HTR-8/SVneo (cell line): Measurements from ENCODE around the gene OBI1.

Experiments
- DNase-seq: peaks from one replicate; pipeline ENCODE4 v3.0.0; 2011; ENCODE audit warnings: low spot score, mixed read lengths; ENCODE audit not compliant: insufficient read length
- FAIRE-seq: peaks from 2 replicates; lab custom pipeline; 2011; peaks lifted over from hg19 to GRCh38; lab: Jason Lieb, UNC

OBI1 gene

DNA sequence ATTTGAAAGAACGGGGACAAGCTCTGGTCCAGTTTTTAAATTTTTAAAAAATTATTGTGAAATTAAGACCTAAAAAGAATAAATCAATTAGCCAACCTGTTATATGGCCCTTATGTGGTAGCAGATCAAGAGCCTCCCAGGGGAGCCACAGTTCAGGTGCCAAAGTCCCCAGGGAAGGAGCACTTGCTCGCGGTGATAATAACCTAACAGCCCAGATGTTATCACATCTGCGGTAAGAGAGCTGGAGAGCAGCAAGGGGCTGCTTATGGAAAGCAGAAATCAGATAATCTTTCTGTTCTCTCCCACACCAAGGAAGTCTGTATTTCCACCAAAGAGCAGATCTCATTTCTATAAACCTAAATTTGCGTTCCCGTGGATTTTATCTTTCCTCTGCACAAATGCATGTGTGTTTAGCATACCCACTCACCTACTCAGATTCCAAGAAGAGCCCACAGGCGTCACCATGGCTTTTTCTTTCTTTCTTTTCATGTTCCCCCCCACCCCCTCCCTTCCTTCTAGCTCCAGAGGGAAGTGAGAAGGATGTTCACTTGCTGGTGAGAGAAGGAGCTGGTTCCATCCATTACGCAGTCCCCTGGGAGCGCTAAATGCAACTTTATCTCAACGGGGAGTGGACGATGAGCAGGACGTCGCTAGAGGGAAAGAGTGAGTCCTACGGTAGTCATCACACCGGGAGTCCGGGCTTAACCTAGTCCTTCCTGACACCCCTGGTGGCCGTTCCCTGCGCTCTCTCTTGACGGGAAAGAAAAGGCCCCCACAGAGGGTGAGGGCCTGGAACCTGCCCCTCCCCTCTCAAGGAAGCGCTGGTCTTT lies 54.0 kb downstream of the OBI1 start:
- FAIRE-seq (no peak), DNase-seq (peak; percentile 10)

DNA sequence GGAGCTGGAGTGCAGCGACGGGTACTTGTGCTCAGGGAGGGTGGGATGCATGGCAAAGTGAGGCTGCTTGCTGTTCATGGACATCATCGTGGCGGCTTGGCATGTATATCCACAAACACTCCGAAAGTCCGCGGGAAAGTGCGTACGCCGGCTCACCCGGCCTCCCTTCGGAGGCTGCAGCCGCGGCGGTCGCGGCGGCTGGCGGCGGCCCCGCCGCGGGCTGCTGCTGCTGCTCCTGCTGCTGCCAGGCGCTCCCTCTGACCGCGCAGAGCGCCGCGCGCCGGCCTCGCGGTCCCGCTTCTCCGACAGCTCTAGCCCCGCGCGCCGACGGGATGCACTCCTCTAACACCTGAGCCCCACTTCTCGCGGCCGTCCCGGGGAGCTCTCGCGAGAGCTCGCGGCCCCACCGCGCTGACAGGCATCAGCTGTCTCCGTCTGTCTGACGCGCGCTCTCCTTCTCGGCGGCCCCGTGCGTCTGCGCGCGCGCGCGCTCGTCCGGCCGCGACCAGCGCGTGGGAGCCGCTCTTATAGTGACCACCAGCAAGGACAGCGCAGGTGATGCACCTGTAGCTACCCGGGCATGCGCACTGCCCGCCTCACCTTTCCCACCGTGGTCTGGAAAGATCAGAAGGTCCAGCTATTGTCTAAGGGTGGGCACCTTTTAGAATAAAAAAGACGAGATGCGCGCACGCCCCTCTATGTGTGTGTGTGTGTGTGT lies 55.6 kb downstream of the OBI1 start, which contains the start of gene POU4F1:
POU4F1 (minus strand) TSS at position 313 of the 718 bp plus-strand sequence; CDS start at position 87, 226 bp downstream.
- FAIRE-seq (no peak), DNase-seq (peak; percentile 44)

DNA sequence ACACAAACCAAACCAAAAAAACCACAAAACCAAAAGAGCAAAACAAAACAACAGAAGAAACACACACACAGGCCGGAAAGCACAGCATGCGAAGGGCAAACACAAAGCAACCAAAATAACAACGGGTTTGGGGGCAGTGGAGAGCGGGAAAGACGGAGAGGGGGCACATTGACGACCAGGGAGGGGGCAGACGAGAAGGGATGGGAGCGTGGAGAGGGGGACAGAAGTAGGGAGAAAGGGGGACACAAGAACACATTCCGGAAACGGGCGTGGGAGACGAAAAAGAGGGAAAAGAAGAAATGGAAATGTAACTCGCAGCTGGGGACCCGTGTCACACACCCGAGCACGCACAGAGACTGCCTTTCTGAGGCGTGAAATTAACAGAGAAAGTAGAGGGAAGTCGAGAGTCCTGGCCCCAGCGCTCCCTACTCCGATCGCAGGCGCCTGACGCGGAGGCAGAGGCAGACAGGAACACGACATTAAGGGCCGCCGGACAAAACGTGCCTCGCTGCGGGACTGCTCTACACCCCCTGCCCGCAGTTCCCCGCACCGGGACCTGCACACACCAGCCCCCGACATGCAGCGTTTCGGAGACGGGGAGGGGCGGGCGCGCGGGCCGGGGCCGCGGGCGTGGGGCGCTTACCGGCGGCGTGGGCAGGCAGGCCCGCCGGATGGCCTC lies 56.3 kb downstream of the OBI1 start:
- DNase-seq (no peak), FAIRE-seq (no peak)

DNA sequence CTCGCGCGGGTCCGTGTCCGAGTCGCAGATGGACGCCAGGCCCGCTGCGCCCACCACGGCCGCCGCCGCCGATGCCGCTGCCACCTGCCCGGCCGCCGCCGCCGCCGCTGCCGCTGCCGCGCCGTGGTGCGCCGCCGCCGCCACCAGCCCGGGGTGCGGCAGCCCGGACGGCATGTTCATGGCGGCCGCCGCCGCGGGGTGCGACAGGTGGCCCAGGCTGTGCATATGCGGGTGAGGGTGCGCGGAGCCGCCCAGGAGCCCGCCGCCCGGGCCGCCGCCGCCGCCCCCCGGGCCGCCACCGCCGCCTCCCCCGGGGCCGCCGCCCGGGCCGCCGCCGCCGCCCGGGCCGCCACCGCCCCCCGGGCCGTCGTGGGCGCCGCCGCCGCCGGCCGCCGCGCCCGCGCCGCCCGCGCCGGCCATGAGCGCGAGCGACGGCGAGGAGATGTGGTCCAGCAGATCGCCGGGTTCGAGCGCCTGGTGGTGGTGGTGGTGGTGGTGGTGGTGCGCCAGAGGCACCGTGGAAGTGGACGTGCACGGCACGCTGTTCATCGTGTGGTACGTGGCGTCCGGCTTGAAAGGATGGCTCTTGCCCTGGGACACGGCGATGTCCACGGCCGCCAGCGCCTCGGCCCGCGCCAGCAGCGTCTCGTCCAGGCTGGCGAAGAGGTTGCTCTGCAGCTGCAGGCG lies 56.9 kb downstream of the OBI1 start:
- FAIRE-seq = no peak
- no peak for DNase-seq

DNA sequence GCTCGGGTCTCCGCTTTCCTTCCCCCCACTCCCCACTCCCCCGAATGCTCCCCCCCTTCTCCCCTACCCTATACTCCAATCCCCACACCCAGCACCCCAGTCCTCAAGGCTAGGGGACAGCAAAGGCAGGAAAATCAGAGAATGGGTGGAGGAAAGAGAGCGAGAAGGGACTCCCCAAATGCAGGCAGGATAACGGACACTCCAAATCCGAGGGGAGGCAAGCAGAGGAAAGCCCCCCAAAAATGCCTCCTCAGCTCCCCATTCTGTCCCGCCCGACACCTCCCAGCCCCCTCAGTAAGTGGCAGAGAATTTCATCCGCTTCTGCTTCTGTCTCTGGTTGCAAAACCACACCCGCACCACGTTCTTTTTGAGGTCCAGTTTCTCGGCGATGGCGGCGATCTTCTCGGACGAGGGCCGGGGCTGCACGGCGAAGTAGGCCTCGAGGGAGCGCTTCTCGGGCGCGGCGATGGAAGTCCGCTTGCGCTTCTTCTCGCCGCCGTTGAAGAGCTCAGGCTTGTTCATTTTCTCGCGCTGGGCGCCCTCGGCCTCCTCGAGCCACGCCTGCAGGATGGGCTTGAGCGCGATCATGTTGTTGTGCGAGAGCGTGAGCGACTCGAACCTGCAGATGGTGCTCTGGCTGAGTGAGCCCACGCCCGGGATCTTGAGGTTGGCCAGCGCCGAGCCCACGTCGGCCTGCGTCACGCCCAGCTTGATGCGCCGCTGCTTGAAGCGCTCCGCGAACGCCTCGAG lies 57.7 kb downstream of the OBI1 start:
- no peak for DNase-seq
- FAIRE-seq = no peak

DNA sequence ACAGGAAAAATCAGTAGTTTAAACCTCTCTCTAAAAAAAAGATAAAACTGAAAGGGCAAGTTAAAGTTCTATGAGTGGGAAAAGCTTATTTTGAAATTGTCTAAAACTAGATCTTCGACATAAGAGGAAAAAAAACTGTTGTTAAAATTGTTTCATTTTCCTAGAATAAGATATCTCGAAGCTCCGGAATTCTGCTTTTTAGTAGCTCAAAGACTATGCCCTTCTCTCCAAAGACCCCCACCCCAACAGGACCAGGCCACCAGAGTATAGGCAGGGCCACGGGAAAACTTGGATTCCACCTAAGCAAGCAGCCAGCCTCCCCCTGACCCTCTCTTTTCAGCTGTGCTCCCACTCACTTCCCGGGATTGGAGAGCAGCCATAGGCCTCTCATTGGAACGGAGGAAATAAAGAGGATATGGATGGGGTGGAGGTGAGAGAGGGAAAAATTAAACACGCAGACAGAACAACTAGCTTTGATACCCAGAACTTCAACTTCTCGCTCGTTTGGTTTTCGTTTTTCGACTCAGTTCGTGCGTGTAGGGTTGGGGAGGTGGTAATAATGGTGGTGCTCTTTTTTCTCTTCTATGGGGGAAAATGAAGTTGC lies 58.6 kb downstream of the OBI1 start:
- FAIRE-seq = no peak

DNA sequence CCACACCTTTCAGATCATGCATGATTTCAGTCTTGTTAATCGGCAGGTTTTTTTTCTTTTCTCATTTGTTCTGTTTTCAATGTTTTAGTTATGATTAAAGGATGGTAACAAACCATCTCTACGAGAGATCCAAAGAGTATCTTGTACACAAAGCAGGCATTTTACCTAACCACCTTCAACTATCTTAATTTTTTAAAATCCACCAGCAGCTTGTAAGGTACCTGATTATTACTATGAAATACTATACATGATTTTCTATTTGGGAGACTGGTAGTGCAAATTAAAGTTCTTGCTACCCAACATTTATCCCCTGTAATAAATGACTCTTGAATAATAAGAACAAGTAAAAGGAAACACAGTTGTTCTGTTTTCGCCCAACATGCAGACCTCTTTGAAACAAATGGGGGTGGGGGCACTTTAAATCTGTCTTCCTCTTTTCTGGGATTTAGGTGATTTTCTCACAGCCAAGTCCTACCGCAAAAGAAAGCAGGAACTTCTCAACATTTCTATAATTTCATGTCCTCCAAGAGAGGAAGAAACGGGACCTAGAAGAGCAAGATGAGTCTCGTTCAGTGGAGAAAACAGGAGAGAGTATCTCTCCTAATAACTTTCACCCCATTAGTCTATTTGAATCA lies 59.2 kb downstream of the OBI1 start:
- no peak for FAIRE-seq
- no peak for DNase-seq

More for the DNA sequence above, 58.6 kb downstream of the OBI1 start:
- no peak for DNase-seq

DNA sequence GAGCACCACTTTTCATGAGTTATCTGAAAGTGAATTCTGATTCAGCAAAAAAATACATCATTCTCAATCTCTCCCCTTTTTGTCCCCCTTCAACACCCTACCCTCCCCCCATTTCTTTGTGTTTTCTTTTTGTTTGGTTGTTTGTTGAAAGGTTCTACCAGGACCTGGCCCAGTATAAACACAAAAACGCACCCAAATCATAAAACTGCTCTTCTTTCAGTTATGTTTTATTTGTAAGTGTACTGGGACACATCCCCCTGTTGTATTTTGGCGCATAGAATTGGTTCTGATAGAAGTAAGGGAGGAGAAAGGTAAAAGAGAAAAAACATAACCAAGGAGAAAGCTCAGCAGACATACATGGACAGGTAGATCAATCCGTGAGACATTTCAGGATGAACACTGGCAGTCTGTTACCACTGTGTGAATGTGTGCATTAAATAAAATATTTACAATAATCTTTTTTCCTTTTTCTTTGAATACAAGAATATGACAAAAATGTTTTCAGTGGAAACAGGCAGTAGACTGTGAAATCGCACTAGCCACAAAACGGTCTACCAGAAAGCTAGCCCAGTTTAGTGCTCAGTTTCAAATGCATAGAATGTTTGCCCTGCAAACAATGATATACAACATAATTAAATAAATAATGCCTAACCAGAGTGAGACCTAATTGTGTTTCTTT lies 59.9 kb downstream of the OBI1 start:
- DNase-seq (no peak), FAIRE-seq (no peak)

DNA sequence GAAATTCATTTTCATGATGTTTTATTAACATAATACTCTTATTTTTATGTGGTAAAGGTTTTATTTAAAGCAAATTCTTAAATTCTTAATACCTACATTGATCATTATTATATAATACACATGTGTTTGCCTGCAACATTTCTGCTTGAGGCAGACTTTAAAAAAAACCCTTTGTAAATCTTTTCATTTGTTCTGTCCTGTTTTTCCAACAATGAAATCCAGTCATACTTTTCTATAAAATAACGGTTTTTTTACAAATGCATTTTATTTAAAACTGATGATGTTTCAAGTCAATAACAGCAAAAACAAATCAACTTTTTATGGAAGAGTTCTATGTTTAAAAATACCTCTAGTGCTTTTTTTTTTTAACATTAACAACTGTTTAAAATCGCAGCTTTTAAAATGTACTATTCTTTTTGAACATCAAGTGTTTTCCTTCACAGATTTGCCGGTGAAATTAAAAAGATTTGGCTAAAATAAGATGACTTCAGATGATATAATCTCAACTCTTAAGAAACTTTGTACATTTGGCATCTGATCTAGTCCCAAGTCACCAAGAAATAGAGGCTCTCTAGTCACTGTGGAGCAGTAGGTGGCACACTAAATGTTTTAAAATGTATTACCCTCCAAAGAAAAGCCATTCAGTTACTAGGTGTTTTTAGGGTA lies 60.7 kb downstream of the OBI1 start:
- no peak for FAIRE-seq
- no peak for DNase-seq

DNA sequence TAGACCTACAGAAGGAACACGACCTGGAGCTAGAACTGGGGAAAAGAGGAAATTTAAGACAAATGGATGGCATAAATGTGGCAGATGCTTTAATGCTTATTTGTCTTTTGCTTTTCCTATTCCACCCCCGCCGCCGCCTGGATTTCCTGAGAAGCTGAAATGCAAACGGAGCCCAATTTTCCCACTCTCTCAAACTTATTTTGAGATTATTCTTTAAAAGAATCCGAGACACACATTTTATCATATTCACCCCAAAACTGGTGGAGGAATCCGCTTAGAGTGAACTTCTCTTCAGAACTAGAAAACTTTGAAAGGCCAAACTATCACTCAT lies 61.4 kb downstream of the OBI1 start:
- FAIRE-seq = no peak
- no peak for DNase-seq

DNA sequence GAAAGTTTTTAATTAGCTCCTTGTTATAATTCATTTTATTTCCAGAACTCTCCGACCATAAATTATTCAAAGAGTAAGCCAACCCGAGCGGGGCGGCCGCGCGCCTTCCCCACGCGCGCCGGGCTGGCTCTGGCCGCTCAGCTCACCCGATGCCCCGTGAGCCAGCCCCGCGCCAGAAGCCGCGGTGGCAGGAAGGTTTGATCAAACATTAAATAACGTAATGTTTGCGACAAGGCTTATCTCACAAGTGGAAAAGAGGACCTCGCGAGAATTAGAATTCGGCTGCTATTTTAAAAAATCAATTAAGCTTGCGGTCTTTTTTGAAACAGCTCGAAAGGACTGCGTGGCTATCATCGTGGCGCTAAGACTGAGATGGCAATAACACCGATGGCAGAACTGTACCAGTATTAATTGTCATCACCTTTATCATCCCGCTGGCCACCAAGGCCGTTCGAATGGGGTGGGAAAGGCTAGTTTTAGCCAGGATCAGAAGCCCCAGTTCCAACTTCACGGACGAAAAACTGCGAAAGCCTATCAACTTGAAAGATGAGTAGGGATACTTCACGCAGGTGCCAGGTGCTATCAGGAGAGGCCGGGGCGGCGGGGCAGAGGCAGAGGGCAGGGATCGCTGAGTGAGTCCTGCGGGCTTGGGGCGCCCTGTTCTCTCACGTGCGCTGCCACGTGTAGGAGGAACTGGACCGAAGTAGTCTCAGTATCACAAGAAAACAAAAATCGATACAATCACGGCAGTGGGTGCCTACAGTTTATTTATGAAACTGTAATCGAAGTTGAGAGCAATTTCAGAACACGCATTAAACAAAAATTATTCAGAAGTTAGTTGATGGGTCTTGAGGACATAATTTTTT lies 62.0 kb downstream of the OBI1 start:
- DNase-seq = no peak
- no peak for FAIRE-seq

DNA sequence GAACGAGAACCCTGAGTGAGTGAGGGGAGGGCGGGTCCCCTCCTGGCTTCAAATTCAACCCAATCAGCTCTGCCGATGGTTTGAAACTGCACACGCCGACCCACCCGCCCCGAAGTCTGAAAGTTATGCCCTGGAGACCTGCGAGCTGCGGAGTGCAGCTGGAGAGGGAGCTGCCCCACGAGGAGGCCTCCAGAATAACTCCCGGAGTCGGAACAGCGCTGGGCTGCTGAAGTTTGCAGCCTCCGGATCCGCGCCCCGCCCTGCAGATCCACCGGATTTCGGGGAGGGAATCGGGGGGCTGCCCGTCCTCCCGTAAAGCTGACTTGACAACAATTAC lies 62.6 kb downstream of the OBI1 start:
- FAIRE-seq (no peak), DNase-seq (no peak)

DNA sequence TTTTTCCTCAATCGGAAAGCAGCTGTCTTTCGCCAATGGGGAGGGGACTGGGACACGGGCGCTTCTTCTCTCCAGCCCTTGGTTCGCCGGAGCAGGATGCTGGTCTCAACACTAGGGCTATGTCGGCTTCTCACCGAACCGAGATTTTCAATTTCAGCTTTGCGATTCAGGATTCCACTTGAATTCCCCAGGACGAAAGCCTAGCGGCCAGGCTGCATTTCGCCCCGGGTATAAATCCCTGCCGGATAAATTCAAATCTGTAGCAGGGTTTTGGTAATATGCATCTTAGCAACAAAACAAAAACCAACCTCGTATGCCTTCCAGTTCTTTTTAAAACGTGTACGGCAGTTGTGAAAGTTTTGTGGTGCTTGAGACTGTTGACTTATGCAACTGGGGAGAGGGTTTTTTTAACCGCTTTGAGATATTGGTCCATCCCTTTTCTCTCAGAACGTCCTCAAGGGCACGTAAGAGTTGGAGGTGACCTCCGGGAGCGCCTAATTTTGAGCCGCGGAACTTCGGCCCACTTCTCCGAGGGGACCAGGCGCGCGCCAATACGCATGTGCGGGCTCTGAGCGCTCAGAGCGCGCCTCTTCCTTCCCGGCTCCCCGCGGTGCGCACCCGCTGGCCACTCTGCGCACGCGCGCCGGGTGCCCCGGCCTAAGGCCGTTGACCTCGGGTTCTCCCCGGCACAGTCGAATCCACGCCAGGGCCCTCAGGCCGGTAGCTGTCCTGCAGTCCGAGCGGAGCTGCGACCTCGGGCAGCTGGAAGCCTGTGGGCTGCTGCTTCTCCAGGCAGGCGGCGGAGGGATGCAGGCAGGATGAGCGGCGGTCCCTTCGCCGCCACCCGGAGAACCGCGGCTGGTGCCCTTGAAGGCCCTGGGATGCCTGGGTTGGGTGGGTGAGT lies 63.2 kb downstream of the OBI1 start:
- no peak for FAIRE-seq
- DNase-seq = no peak

DNA sequence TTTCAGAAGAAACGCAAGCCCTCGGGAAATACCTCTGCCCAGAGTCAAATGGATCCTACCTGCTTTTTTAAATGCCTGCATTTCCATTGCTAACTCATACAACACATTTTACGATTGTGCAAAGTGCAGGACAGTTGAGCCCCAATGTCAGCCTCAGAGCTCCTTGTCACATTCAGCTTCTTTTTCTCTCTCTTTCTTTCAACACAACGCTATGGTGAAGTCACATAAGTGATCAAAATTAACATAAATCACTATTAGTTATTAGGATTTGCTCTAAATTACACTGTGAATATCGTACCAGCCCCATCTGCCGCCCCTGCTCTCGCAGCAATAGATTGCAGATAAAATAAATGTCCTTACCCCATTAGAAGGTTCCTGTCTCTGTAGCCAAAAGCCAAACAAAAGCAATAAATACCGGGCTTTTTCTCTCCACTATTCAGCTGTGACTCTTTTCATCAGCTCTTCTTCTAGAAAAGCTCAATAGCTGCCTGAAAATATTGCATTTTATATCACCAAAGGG lies 64.4 kb downstream of the OBI1 start:
- DNase-seq (no peak), FAIRE-seq (no peak)

DNA sequence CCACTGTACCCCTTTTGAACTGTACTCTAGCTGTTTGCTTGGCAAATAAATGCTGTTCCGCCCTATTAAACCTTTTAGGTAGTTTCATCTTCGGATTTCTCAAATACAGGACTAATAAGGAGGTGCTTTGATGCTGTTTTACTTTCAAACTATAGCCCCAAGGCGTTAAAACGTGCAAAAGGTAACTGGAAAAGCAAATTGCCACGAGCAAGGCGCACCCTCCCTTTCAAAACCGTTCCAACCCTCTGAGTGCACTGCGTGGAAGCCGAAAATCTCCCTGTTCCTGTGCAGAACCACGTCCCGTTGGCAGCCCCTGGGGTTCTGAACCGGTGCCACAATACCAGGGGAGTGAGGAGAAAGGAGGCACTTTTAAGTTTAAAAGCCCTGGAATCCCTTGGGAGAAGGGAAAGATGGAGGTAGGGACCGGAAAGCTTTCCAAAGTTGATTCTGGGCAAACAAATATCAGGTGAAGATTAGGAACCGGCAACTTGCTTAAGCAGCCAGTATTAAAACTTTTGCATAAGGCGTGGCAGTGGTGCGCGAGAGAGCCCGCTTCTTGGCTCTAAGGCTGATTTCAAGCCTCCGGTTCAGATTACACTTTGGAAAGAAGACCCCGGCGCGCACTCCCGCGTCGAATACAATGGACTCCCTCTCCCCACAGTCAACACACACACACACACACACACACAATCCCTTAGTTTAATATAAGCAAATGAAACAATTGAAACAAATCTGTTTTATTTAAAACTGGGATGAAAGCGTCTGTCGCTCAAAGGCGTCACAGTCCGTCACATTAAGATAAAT lies 65.1 kb downstream of the OBI1 start:
- FAIRE-seq = no peak
- DNase-seq = no peak
